ENCODE results near the gene SYNE3.

SYNE3 gene

GRCh38 chr14:95478309-95478708 is 38.1 kb downstream of the SYNE3 start:
- DNase-seq = no peak

- no peak for DNase-seq
These were observed 38.8 kb downstream of the SYNE3 start for GRCh38 chr14:95477411-95478269.

GRCh38 chr14:95476747-95477146 is 39.7 kb downstream of the SYNE3 start:
- DNase-seq = no peak

GRCh38 chr14:95475540-95476240 is 40.8 kb downstream of the SYNE3 start:
- no peak for DNase-seq

GRCh38 chr14:95474941-95475340 is 41.5 kb downstream of the SYNE3 start:
- no peak for DNase-seq

GRCh38 chr14:95474486-95474885 is 42.0 kb downstream of the SYNE3 start:
- no peak for DNase-seq

- DNase-seq = peak in 1 of 56 donors; percentile 14
These were observed 43.6 kb downstream of the SYNE3 start for GRCh38 chr14:95472819-95473251.

- no peak for DNase-seq
These were observed 45.0 kb downstream of the SYNE3 start for GRCh38 chr14:95471476-95471875.

GRCh38 chr14:95471016-95471415 is 45.4 kb downstream of the SYNE3 start:
- DNase-seq = no peak

- DNase-seq = no peak
These were observed 47.3 kb downstream of the SYNE3 start for GRCh38 chr14:95469134-95469481.

- no peak for DNase-seq
These were observed 47.9 kb downstream of the SYNE3 start for GRCh38 chr14:95468448-95469133.

GRCh38 chr14:95467657-95468056 is 48.8 kb downstream of the SYNE3 start:
- peak in 1 of 56 donors; percentile 19 for DNase-seq

GRCh38 chr14:95467232-95467631 is 49.2 kb downstream of the SYNE3 start:
- no peak for DNase-seq
